Urinary bladder (tissue), 4 donors: ENCODE results near the gene DNAH8. TPM values are rescaled to one million over a fixed set of nuclear protein-coding genes. Genes with fewer than 3 reads are reported as not detected.

ENCODE experiments used
- DNase-seq: peaks from one replicate; pipeline ENCODE4 v3.0.0-alpha.2; 2015; ENCODE audit errors: extremely low spot score
- H3K27ac ChIP-seq: one replicate; pipeline ENCODE4 v1.5.1; 2013; ENCODE audit warnings: low read depth, mild to moderate bottlenecking, moderate library complexity
- H3K36me3 ChIP-seq: one replicate; pipeline ENCODE4 v1.6.1; 2013; ENCODE audit warnings: mild to moderate bottlenecking, moderate library complexity; ENCODE audit not compliant: insufficient read depth
- H3K4me1 ChIP-seq: one replicate; pipeline ENCODE4 v1.6.1; 2013; ENCODE audit warnings: mild to moderate bottlenecking, moderate library complexity; ENCODE audit not compliant: insufficient read depth
- H3K4me3 ChIP-seq: one replicate; pipeline ENCODE4 v1.5.1; 2013; ENCODE audit warnings: low read depth, low read length
- WGBS: extraction: QIAGEN DNeasy Blood & Tissue Kit; methylation state at CpG from one replicate; pipeline ENCODE4 v1.1.7; 2013; 5-methylcytosine and 5-hydroxymethylcytosine counted together
- polyA plus RNA-seq: library from polyadenylated mRNA; stranded (reverse); fragments of 200-250 nt; gene quantifications from one replicate; pipeline ENCODE4 v1.2.3, GENCODE V29; 2013
- total RNA-seq: library from RNA; depleted of rRNA; stranded (reverse); fragments of >200 nt; gene quantifications from one replicate; pipeline ENCODE4 v1.2.3, GENCODE V29; 2014
- donor health status: healthy with polysubstance abuse.
- donor health status: healthy.

Gene DNAH8
- total and polyA plus RNA-seq, 2 donors = 0.01 to 1.5 TPM

- no peak for DNase-seq
Measured at GRCh38 chr6:39055661-39056060, 340.6 kb downstream of the DNAH8 start.

DNA sequence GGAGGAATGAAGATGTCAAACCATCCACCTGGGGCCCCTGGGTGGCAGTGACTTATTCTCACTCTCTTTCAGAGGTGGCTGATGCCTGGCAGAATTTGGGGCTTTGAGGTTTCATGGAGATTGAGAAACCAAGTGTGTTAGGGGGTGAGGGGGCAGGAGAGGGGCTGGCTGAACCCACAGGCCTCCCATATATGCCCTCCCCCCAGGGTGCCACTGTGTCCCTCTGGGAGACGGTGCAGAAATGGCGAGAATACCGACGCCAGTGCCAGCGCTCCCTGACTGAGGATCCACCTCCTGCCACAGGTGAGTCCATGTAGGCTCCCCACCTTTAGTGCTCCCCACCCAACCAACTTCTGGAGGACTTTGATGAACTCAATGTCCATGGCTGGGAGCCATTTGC is 341.1 kb downstream of the DNAH8 start:
- Histone ChIP-seq H3K27ac (no peak overlapping the region), H3K4me1 (no peaks in the 10 kb centered on the region), H3K36me3 (no peaks in the 10 kb centered on the region), H3K4me3 (no peak overlapping the region)
- DNase-seq = no peak
- WGBS = 94% methylated on average over 5 of the region's 5 CpGs

More at GRCh38 chr6:39055661-39056060, 340.6 kb downstream of the DNAH8 start:
- 82% methylated on average over 7 of the region's 7 CpGs for WGBS
- no peaks in the 10 kb centered on the region for H3K4me1 ChIP-seq
- H3K4me3 ChIP-seq = no peak overlapping the region
- H3K36me3 ChIP-seq = no peaks in the 10 kb centered on the region
- no peak overlapping the region for H3K27ac ChIP-seq

DNA sequence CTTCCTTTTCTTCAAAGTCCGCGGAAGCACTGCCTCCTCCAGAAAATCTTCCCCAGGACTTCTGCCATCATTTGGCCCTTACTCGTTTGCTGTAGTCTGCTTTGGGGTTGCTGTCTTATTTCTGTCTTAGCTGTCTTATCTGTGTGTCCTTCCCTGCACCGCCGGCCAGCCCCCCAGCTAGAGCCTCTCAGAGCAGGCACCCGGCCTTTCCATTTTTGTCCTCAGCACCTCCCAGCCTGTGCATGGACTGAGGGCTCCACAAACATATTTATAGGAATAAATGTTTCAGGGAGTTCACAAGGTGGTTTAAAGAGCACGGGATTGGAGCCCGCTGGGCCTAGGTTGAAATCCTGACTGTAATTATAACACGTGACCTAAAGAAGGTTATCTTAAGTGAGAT is 341.6 kb downstream of the DNAH8 start:
- Histone ChIP-seq H3K36me3 (no peaks in the 10 kb centered on the region), H3K4me1 (no peaks in the 10 kb centered on the region), H3K27ac (no peak overlapping the region), H3K4me3 (no peak overlapping the region)
- no peak for DNase-seq
- WGBS = 81% methylated on average over 9 of the region's 9 CpGs

DNA sequence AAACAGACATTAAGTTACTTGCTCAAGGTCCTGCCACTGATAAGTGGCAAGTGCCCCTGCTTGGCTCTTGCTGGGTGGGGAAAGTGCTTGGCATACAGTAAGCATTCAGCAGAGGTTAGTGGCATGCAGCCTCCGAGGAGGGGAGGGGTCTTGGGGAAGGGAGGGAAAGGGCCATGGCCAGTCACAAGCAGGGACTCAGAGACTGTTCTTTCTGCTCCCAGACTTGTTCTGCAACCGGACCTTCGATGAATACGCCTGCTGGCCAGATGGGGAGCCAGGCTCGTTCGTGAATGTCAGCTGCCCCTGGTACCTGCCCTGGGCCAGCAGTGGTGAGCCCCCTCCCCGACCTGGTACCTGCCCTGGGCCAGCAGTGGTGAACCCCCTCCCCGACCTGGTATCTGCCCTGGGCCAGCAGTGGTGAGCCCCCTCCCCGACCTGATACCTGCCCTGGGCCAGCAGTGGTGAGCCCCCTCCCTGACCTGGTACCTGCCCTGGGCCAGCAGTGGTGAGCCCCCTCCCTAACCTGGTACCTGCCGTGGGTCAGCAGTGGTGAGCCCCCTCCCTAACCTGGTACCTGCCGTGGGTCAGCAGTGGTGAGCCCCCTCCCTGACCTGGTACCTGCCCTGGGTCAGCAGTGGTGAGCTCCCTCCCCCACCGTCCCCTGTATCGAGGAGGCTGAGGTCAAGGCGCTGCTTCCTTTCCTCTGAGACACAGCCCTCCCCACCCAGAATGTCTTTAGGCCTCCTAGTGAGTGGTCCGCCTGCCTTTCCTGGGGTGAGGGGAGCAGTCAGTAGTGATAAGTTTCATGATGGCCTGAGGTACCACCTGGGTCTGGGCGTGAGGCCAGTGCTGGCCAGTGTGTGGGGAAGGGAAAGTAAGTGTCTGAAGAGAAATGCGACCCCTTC is 342.4 kb downstream of the DNAH8 start:
- no peak overlapping the region for H3K27ac ChIP-seq
- H3K4me1 ChIP-seq = no peaks in the 10 kb centered on the region
- WGBS = 70% methylated on average over 17 of the region's 17 CpGs
- no peaks in the 10 kb centered on the region for H3K36me3 ChIP-seq
- H3K4me3 ChIP-seq = no peak overlapping the region
- no peak for DNase-seq

DNA sequence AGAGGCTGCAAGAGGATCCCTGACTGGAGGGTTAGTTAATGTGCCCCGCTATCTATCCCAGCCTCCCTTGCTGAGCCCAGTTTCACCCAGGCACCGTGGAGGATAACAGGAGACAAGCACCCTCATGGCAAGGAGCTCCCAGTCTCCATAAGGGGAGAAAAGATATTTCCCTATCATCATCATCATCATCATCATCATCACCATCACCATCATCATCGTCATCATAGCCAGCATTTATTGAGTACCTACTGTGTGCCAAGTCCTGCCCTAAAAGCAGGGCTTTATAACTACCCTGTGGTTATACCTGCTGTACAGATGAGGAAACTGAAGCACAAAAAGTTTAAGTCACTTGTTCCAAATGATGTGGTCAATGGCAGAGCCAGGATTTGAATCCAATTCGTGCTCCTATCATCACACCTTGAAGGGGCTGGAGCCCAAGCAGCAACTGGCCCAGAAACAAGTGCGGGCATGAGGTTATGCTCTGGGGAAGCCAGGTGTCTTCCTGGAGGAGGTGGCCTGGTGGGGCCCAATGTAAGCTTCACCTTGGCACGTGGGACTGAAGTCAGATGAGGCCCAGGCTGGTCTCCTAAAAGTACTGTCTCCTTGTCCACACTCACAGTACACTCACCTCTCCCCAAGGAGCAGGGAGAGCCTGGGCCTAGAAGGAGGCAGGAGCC is 343.5 kb downstream of the DNAH8 start:
- Histone ChIP-seq H3K4me1 (no peaks in the 10 kb centered on the region), H3K27ac (no peak overlapping the region), H3K4me3 (no peak overlapping the region), H3K36me3 (no peaks in the 10 kb centered on the region)
- 86% methylated on average over 6 of the region's 6 CpGs for WGBS
- no peak for DNase-seq

DNA sequence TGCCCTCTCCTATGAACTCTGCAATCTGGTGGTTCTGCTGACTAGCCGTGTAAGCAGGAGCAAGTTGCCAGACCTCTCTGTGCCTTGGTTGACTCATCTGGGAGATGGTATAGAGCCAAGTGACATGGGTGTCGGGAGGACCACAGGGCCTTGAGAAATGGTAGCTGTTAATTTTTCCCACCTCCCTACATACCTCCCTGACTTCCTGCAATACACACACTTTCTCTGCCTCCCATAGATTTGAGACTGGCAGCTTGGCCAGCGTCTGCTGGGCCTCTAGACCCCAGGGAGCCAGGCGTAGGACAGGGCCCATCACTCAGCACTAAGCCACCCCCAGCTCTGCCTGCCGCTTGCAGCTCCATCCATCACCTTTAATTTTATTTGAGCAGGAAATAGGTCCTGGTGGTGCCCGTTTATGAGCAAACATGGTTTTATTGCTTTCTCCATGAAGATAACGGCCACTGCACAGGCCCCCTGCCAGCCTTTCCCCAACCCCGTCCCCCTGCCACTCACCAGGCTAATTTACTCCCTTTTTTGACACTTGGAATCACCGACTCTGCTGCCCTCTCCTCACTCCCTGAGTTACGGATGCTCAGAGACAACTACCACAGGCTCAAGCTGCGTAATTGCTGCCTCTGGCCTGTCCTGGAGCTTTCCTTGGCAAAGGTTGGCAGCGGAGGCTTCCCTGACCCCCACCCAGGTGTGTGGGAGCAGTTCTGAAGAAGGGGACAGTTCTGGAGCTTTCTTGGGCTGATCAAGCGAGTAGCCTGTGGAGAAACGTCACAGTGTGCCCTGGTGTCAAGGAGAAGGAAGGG is 344.6 kb downstream of the DNAH8 start:
- DNase-seq = peak; percentile 14
- Histone ChIP-seq H3K4me1 (no peaks in the 10 kb centered on the region), H3K4me3 (no peak overlapping the region), H3K27ac (no peak overlapping the region), H3K36me3 (no peaks in the 10 kb centered on the region)
- WGBS = 57% methylated on average over 14 of the region's 14 CpGs

DNA sequence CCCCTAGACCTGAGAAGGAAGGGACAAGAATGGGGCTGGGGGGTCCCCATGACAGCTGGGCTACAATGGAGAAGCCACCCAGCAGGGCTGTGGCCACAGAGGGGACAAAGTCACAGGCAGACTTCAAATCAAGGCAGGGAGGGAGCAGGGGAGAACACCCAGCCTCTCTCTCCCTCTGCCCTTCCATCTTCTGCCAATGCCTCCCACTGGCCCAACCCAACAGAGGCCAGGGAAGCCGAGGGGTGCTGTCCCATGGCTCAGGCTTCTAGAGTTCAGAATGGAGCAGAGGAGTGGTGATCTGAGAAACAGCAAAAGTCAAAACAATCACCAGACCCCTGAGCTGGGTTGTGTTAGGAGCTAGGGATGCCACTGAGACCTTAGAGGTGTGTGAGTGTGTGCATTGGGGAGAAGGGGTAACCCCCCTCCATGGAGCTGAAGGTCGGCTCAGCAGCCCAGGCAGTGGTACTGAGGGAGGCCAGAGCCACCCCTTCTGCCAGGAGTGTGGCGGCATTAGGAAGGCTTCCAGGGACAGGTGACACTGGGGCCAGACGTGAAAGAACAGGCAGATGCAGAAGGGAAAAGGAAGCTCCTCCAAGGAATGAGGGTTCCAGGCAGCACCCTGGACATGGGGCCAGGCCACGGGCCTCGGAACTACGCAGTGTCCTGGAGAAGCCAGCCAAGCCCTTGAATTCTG is 345.5 kb downstream of the DNAH8 start:
- Histone ChIP-seq H3K4me3 (no peak overlapping the region), H3K4me1 (no peaks in the 10 kb centered on the region), H3K36me3 (no peaks in the 10 kb centered on the region), H3K27ac (no peak overlapping the region)
- DNase-seq = no peak
- WGBS = 80% methylated on average over 7 of the region's 7 CpGs

- H3K4me3 ChIP-seq = no peak overlapping the region
- no peak for DNase-seq
- H3K4me1 ChIP-seq = no peaks in the 10 kb centered on the region
- 55% methylated on average over 6 of the region's 6 CpGs for WGBS
- H3K27ac ChIP-seq = no peak overlapping the region
- H3K36me3 ChIP-seq = no peaks in the 10 kb centered on the region
Measured at GRCh38 chr6:39061182-39061581, 346.1 kb downstream of the DNAH8 start.

GRCh38 chr6:39061588-39061987 is 346.5 kb downstream of the DNAH8 start:
- H3K27ac ChIP-seq = no peak overlapping the region
- DNase-seq = no peak
- WGBS = 80% methylated on average over 3 of the region's 3 CpGs
- no peaks in the 10 kb centered on the region for H3K4me1 ChIP-seq
- H3K4me3 ChIP-seq = no peak overlapping the region
- no peaks in the 10 kb centered on the region for H3K36me3 ChIP-seq

DNA sequence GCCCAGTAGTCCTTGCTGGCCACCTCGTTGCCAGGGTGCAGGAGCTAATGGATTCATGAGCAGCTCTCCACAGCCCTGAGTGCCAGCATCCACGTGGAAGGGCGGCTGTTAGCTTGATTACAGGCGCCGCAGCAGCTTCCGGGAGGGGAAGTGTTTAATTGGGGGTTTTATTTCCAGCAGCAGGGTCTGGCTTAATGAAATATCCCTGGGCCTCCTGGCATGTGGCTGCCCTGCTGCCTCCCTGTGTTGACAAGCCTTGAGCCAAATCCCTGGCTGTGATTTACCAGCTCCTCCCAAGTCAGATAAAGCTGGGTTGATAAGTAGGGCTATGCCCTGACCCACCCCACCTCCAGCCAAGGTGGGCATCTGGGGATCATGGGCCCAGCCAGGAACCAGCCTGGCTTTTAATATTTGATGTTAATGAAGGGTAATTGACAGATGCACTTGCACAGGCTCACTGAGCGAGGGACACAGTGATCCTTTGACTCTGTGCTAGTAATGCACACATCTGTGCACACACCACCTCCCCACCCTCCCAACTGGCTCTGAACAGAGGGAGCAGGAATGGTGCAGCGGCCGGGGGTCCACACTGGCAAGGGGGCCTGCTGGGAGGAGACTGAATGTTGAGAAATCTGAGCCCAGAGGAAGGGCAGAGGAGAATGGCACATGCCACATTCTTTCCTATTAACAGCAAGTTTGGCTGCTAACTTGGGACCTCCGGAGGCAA is 347.1 kb downstream of the DNAH8 start:
- Histone ChIP-seq H3K4me3 (no peak overlapping the region), H3K27ac (no peak overlapping the region), H3K4me1 (no peaks in the 10 kb centered on the region), H3K36me3 (no peaks in the 10 kb centered on the region)
- WGBS = 52% methylated on average over 10 of the region's 10 CpGs
- no peak for DNase-seq

DNA sequence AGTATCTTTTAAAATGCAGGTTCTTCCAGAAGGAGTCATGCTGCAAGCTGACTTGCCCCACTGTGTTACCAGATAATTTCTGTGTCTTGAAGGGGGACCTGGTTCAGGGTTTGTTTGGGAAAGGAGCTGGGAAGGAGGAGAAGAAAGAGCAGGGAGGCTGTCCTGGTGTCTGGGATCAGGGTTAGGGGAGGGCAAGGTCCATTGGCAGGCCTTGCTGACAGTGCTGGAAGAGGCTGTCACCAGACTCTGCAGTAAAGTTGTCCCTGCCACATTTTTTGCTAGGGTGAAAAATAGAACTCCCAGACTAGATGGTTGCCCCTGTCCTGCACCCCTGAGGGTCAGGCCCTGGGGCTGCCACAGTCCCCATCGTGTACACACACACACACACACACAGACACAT is 348.4 kb downstream of the DNAH8 start:
- Histone ChIP-seq H3K4me3 (no peak overlapping the region), H3K27ac (no peak overlapping the region), H3K36me3 (no peaks in the 10 kb centered on the region), H3K4me1 (no peaks in the 10 kb centered on the region)
- WGBS = 35% methylated on average over 1 of the region's 1 CpG
- DNase-seq = no peak

DNA sequence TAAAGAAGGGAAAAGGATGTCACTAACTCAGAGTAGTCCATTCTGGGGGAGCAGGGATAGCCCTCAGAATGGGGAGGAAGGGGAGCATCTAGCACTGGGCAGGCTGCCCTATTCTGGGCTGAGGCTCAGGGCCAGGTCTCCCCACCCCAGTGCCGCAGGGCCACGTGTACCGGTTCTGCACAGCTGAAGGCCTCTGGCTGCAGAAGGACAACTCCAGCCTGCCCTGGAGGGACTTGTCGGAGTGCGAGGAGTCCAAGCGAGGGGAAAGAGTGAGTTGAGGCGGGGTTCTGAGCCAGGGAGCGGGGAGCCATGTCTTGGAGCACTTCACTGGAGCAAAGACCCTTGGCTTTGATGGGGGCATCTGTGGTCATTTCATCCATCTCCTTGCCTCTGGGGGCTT is 350.4 kb downstream of the DNAH8 start:
- no peak overlapping the region for H3K27ac ChIP-seq
- no peaks in the 10 kb centered on the region for H3K36me3 ChIP-seq
- no peak overlapping the region for H3K4me3 ChIP-seq
- H3K4me1 ChIP-seq = no peaks in the 10 kb centered on the region
- no peak for DNase-seq
- WGBS = 81% methylated on average over 8 of the region's 8 CpGs

GRCh38 chr6:39068391-39068790 is 353.3 kb downstream of the DNAH8 start:
- no peak overlapping the region for H3K27ac ChIP-seq
- H3K4me1 ChIP-seq = no peaks in the 10 kb centered on the region
- H3K36me3 ChIP-seq = no peaks in the 10 kb centered on the region
- no peak for DNase-seq
- H3K4me3 ChIP-seq = no peak overlapping the region
- 68% methylated on average over 7 of the region's 7 CpGs for WGBS
